NK-92 treated with Interleukin-12 subunit alpha and Interleukin-12 subunit beta, amount 100 ng/mL, for 24 hours (cell line): ENCODE data around the gene WIZ.
A peak's percentile ranks its signal among the peaks of the same experiment; 100 is the strongest.

Experiments
- DNase-seq: peaks from one replicate; lab custom pipeline; 2025; lab: John Stamatoyannopoulos, UW

Gene WIZ

DNA sequence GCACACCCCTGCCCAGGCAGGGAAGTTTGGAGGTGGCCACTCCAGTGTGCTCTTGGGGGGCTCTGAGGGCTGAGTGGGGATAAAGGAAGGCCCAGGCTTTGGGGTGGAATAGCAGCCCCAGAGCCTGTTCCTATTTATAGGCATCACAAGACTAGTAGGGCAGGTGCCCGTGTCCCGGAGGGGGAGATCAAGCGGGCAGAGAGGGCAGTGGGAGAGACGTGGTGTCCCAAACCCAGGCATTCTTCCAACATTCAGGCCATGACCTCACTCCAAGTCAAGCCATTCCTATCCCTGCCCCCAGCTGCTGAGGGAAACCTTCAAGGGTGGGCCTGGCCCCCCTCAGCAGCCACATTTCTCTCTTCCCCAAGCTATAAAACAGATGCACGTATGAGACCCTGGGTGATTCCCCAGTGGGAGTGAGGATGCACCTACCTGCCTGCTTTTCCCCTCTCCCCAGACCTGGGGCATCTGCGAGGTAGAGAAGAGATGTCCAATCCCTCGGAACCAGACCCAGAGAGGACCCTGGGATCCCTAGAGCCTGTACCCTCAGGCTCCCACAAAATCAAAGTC is 3.9 kb downstream of the WIZ start:
- no peak for DNase-seq

DNA sequence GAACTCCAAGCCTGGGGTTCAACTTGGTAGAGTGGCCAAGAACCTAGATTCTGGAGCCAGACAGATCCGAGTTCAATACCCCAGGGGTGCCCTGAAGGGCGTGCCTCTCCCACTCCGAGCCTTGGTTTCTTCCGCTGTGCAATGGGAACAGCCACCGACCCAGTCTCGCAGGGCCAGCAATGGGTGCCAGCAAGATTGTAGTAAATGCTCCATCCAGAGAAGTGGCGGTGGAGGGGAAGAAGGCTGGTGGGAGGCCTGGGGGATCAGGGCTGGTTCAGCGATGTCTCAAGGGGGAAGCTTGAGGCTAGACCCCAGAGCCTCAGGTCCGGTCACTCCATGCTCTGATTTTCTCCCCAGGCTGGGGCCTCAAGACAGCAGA is 4.5 kb downstream of the WIZ start:
- DNase-seq: no peak

DNA sequence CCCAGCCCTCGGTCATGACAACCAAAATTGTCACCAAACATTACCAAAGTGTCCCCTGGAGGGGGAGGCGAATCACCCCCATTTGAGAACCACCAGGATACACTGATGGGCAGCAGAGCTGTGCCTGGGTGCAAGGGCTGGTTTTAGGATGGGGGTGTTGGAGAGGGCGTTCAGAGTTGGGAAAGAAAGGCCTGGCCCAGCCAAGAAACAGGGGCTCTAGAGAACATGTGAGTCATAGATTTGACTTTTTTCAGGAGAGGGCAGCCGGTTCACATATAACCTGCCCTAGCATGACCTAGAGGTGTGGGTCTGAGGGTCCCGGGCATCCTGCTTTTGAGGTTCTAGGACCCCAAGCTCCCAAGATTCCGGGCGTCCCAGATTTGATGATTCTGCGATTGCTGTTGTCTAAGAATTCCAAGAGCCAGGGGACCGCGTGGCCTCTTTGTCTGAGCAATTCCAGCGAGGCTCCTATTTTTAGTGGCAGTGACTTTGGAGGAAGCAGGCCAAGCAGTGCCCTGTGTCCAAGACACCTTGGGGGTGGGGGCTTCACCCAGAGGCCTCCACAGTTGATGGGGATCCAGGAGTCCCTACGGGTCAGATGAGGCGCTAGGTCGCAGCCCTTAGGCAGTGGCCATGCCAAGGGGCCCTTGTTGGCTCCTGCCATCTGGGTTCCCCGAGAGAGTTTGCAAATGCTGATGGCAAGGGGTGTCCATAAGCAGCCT is 5.1 kb downstream of the WIZ start:
- no peak for DNase-seq

DNA sequence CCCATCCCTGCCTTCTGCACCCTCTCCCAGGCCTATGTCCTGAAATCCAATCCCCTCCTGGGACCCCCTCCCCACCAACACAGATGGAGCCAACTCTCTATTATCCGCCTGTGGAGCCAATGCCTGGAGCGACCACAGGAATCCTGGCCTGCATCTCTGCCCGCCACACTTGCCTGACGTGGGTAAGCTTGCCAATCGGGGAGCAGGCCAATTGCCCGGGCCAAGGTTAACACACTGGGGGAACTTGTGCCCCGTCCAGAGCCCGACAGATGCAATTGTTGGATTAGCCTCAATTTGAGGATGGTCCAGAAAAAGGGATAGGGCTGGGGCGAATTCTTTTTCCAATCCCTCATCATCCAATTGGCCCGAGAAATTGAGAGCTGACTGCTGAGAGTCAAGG is 5.9 kb downstream of the WIZ start:
- DNase-seq: no peak

DNA sequence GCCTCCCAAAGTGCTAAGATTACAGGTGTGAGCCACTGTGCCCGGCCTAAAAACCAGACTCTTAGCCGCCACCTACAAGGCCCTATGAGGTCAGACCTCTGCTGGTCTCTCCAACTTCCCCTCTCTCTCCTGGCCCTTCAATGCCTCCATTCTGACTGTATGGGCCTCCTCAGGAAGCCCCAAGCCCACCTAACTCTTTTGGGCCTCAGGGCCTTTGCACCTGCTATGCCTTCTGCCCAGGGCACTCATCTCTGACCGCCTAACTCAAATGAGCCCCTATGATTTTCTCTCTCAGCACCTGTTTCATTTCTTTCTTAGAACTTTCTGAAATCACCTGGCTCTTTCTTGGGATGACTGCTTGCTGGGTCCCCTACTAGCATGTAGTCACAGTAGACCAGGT is 6.4 kb downstream of the WIZ start:
- no peak for DNase-seq

DNA sequence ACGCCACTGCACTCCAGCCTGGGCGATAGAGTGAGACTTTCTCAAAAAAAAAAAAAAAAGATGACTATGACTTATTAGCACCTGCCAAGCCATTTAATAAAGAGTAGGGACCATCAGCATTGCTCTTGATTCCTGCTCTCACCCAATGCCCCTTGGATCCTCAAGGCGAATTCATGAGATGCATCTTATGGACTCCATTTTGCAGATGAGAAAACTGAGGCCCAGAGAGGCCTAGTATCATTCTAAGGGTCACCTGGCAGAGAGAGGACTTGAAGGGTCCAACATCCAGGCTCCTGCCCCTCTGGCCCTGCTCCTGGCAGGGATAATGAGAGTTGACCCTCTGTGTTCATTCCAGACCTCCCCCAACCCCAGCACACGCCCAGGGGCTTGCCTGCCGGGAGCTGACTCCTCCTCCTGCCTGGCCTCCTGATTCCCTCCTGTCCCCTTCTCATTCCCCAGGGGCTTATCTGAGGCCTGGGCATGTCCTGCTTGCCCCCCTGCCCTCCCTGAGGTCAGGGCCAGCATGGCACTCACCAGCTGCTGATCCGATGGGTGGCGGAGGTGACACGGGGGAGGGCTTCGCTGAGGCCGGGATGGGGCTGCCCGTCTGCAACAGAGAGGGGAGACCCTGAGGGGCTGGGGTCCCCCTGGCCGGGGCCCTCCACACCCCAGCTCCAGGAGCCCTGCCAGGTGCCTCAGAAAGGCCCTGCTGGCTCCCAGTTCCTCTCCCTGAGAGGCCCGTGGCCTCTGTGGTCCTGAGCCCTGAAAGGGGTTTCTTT is 7.4 kb downstream of the WIZ start:
- no peak for DNase-seq

DNA sequence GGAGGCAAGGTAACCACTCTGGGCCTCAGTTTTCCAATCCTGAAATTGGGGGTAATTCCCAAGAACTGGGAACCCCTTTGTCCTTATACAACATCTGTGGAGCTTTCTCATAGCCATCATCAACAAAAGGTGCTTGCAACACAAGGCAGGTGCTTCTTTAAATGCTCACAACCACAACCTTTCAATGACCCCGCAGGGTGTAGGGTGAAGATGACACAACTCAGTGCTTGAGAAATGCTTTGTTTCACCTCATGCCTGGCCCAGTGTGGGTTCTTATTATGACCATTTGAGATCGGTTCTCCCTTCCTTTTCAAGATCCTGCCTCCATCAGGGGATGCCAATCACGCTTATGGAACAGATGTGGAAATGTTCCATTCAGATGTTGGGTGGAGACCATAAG is 8.4 kb downstream of the WIZ start:
- peak; percentile 16 for DNase-seq

DNA sequence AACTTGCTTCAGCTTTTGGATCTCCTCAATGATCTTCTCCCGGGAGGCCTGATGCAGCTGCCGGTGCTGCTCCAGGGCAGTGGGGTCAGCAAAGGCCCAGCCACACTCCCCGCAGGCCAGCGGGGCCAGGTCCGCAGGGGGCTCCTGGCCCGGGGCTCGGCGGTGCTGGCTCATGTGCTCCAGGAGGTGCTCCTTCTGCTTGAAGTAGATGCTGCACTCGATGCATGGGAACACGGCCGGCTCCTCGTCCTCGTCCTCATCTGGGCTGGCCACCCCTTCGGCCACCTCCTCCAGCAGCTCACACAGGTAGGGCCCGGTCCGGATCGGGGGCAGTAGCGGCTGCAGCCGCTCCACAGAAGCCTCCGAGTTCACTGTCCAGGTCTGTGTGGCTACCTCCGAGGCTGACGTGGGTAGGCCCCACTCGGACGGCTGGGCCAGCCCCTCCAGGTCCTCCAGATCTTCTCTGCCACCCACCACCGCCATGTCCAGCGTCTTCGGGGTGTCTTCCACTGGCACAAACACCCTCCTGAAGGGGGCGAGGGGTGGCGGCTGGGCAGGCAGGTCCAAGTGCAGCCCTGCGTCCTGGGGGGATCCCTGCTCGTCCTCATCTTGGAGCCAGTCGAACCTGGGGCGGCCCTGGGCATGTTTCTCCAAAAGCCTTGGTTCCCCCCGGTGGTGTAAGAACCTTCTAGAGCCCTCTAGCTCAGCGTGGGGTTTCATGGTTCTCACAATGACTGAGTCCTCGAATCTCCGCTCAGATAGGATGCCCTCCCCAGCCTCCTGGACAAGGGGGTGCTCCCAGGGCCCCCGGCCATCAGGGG is 9.7 kb downstream of the WIZ start:
- no peak for DNase-seq

DNA sequence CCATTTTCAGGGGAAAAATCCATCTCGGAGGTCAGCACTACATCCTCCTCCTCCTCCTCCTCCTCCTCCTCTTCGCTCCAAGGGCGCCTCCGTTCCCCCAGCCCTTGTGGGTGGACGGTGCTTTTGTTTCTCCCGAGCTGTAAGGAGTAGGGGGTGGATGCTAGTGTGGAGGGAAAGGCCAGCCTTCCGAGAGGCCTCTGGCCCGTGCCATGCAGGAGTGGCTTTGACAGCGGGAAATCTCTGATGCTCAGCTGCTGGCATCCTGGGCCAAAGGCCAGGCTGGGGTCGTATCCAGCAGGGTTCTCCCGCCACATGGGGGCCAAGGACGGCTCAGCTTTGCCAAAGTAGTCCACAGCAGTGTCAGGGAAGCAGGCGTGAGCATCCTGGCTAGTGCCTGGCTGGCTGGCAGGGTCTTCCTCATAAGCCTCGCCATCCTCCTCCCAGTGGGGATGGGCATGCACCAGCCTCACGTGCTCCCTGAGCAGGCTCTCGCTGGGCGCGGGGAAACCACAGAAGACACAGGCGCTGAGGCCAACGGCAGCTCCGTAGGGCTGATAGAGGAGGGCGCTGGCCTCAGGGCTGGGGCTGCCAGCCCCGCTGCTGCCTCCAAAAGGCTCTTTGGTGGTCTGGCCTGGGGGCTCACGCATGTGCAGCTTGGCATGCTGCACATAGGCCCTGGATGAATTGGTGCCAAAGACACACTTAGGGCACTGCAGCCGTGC is 10.5 kb downstream of the WIZ start:
- DNase-seq: no peak

DNA sequence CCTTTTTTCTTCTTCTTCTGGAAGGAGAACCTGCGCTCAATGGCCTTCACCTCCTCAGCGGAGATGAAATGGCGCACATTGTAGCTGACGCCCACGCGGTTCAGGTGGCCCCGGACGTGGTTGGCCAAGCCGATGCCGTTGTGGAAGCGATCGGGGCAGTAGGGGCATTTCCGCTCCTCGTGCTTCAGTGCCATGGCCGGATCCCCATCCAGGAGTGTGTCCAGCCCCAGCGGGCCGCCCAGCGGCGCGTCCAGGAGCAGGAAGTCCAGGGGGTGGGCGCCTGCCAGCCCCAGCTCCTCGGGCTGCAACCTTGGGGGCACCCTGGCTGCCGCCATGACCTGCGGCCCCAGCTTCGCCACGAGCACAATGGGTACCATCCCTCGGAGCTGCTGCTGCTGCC is 11.2 kb downstream of the WIZ start:
- DNase-seq: no peak

DNA sequence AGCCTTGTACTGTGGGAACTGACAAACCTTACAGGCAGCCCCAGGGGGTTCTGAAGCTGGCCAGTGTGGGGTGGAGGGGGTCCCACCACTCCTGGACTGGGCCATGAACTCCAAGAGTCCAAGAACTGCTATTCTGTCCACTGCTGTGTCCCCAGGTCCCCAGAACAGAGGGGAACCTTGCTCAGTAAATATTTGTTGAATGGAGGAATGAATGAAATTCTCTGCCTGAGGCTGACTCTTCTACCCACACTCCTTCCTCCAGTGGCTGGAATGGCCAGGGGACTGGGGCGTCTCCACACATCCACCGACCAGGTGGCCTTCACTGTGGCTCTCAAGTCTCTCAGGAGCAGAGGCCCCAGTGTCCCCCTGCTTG is 11.6 kb downstream of the WIZ start:
- DNase-seq: no peak

DNA sequence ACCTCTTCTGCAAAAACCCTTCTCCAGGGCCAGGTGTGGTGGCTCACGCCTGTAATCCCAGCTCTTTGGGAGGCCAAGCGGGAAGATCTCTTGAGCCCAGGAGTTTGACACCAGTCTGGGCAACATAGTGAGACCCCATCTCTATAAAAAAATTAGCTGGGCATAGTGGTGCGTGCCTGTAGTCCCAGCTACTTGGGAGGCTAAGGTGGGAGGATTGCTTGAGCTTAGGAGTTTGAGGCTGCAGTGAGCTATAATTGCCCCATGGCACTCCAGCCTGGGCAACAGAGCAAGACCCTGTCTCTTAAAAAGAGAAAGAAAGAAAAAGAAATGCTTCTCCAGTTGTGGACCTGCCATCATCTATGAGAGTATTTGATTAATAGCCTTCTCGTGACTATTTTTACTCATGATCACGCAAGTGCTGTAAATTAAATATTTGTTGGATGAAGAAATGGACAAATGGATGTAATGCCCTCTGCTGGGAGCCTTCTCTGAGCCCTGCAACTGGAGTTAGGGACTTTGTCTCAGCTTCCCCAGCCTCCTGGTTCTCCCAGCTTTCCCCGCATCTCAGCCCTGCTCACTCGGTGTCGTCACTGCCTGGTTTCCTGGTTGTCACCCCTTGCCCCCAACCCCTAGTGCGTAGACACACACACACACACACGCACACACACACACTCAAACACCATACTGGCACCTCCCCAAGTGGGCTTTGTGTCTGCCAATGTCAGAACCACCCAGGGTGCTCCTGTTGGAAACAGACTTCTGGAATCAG is 12.2 kb downstream of the WIZ start:
- no peak for DNase-seq

DNA sequence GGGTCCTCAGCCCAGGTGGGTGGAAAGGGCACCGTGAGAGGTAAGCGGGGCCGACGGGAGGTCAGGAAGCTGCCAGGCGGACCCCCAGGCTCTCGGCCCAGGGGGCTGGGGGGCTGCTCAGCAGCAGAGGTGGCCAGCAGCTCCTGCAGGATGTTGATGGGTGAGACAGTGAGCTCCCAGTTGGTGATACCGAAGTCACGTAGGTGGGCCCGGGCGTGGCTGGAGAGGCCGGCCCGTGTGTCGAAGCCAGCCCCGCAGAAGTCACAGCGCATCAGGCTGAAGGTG is 13.0 kb downstream of the WIZ start:
- no peak for DNase-seq

DNA sequence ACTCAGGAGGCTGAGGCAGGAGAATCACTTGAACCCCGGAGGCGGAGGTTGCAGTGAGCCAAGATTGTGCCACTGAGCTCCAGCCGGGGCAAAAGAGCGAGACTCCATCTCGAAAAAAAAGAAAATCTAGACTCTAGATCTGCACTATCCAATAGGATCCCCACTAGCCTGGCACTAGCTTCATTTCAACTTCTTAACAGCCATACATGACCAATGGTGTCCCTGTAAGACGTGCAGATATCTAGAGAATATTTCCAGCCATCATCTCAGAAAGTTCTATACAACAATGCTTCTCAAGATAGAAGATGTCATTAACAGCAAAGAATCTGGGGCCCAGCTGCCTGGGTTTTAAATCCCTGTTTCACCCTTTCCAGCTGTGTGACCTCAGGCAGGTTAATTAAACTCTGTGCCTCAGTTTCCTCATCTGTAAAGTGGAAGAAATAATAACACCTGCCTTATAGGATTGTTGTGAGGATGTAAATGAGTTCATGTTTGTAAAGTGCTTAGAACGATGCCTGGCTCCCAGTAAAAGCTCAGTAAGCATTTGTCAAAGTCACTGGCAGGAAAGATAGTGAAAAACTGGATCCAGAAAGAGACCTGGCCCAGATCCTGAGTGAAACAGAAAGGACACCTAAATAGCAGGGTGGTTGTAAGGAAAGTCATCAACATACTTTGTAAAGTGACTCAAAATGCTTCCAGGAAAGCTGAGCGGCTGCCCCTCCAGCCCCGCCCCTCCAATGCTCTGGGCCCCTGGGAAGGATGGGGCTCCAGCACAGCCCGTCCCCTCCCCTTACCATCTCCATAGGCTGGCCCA is 13.5 kb downstream of the WIZ start:
- no peak for DNase-seq

DNA sequence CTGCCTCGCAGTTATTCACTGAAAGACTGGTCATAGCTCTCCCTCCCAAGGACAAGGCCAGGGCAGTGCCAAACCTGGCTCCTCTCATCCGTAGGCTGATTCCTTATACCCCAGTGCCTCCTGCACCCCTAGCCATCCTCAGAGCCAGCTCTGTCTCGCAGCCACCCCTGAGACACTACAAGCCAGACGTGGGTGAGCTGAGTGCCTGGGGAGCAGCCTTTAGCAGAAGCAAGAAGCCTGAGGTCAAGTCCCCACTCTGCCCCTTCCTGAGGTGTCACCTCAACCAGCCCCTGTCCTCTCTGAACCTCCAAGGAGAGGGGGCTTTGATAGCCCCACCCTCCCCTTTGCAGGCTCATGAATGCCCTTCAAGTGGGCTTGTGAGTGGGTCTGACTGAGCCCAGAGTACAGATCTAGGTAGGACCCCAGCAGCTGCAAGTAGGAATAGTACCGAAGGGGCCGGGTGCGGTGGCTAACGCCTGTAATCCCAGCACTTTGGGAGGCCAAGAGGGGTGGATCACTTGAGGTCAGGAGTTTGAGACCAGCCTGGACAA is 16.2 kb downstream of the WIZ start:
- no peak for DNase-seq

DNA sequence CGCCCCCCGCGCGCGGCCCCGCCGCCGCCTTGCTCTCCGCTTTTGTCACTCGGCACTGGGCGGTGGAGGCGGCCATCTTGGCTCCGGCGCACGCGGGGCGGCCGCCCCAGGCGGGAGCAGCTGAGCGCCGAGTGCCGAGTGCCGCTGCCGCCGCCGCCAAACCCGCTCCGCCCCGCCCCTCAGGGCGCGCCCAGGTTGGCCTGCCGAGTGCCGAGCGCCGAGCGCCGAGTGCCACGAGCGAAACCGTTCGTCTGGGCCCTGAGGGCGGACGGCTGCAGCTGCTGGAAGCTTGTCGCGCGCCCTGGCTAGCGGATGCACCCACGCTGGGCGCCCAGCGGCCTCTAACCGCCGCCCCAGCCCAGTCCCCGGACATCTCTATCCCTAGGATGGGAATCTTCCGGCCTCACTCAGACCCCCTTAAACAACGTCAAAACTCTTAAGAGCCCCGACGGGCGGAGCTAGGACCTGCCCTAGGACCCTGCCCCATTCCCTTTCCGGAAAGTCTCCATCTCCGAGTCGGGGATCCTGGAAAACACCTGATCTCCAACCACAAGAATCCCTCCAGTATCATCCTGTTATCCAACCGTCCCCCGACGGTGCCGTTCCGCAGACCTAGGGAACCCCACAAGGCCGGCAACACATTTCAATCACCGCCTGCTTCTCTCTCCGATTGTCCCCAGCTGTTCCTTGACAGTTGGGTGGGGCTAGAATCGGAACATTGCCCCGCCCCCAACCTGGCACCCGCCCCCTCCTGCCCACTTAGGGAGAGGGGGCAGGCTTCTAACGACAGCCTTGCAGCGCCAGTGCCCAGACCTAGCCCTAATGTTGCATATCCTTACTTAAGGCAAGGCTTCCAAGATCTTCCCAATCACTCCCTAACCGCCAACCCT is 16.9 kb downstream of the WIZ start:
- peak; percentile 80 for DNase-seq

DNA sequence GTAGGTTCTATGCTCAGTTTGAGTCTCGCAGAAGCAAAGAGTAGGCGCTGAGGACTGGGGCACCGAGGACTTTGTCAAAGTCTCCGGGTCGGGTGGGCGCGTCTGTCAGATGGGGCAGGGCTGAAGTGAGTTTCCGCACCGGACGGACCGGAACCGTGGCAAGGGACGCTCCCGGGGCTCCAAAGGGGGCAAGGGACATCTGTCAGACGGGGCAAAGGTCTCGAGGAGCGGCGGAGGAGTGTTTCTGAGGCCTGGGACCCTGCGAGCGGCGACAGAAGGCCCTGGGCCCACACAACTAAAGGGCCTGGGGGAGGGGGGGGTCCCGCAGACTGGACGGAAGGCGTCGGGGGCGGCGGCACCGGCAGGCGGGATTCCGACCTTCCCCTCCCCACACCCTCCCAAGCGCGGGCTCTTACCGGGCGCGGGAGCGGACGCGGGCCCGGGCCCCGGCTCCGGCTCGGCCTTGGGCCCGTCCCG is 17.7 kb downstream of the WIZ start:
- no peak for DNase-seq

DNA sequence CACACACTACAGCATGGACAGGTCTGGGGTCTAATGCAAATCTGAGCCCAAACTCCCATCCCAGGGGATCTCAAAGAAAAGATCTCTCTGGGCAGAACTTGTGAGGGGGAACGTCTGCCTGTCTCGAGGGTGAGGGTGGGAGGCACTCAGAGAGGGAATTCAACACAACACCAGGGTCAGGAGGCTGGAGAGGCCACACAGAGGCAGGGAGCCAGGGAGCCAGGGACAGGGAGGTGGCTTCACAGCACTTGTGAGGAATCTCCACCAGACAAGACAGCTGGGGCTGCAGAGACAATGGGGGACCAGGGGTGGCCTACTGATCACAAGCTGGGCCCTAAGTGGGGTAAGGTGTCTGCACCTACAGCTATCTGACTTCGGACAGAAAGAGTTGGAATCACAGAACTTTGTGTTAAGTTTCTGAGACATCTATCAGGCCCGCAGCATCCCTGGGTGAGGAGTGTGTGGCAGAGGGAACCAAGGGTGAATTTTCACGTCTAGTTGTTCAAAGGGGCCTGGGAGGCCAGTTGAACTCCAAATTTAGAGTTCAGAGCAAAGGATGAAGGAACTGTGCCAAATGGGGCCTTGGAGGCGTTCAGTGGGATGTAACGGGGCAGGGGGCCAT is 18.2 kb downstream of the WIZ start:
- DNase-seq: no peak
